HCT116 (cell line): ENCODE results near the gene CCP110. TPM values are rescaled to one million over a fixed set of nuclear protein-coding genes. Genes with fewer than 3 reads are reported as not detected.

Experiments used
- ATAC-seq: fragments of 200-7000 bp; cut with Tn5 transposase; 2 replicates; pipeline ENCODE4 v1.9.1; 2020; ENCODE audit warnings: mild to moderate bottlenecking, moderate library complexity
- BruUV-seq: library from RNA; stranded (reverse); fragments of 400-500 nt; replicated peaks from 2 replicates; lab custom pipeline; 2021; lab: Mats Ljungman, UMichigan
- CTCF ChIA-PET: fragments of 300-600 bp; sonication (Branson Sonifier 250); formaldehyde crosslinking; loops from one replicate; lab custom pipeline; 2021; ENCODE audit warnings: antibody characterized with exemption; lab: Charles Lee
- POLR2A ChIA-PET: fragments of 300-600, 350-600 bp; sonication (Branson Sonifier 250); formaldehyde crosslinking; loops from one replicate; lab custom pipeline; 2021; ENCODE audit warnings: antibody characterized with exemption; lab: Charles Lee
- RAD21 ChIA-PET, 2 experiments: fragments of 300-600 bp; sonication (Branson Sonifier 250); formaldehyde crosslinking; loops; one replicate each; lab custom pipeline; 2023; ENCODE audit warnings: low total read pairs in 2 of 2; ENCODE audit not compliant: uncharacterized antibody in 2 of 2, unreplicated experiment in 2 of 2, low non-redundant PET in 1 of 2; lab: Charles Lee
- DNase-seq: peaks from one replicate; pipeline ENCODE4 v3.0.0-alpha.2; 2010; ENCODE audit warnings: low read depth, low spot score
- H2AFZ ChIP-seq: fragments of 200-600 bp; shearing (Covaris generic), sonication (generic); 2 replicates; pipeline ENCODE4 v1.6.1; 2017; ENCODE audit warnings: low read depth, mixed run types, mixed read lengths, antibody characterized with exemption, low read length; ENCODE audit not compliant: poor library complexity, severe bottlenecking
- H3K27ac ChIP-seq: 2 replicates; pipeline ENCODE4 v1.5.1; 2012; ENCODE audit warnings: low read depth, low read length
- H3K27me3 ChIP-seq: fragments of 200-600 bp; sonication (generic); 2 replicates; pipeline ENCODE4 v1.6.1; 2016; ENCODE audit warnings: mixed run types, low read length, mixed read lengths; ENCODE audit not compliant: insufficient read depth
- H3K36me3 ChIP-seq, 2 experiments: fragments of 200-500 bp in 1 of 2; fragments of 200-600 bp in 1 of 2; sonication (Bioruptor generic) in 1 of 2; sonication (generic) in 1 of 2; 2 replicates each; pipeline versions ENCODE4 v1.5.1 to v1.6.1; 2014 to 2016; ENCODE audit warnings: low read length in 2 of 2, inconsistent platforms in 1 of 2, mixed read lengths in 1 of 2, mixed run types in 1 of 2; ENCODE audit not compliant: insufficient read depth in 2 of 2, control insufficient read depth in 1 of 2
- H3K4me1 ChIP-seq, 2 experiments: fragments of 200-600 bp in 1 of 2; sonication (generic) in 1 of 2; 2 replicates each; pipeline versions ENCODE4 v1.5.1 to v1.6.1; 2012 to 2017; ENCODE audit warnings: low read length in 2 of 2, inconsistent platforms in 1 of 2, mild to moderate bottlenecking in 1 of 2, mixed read lengths in 1 of 2, mixed run types in 1 of 2, moderate library complexity in 1 of 2; ENCODE audit not compliant: insufficient read depth in 2 of 2, control insufficient read depth in 1 of 2
- H3K4me2 ChIP-seq: fragments of 200-600 bp; sonication (generic); 2 replicates; pipeline ENCODE4 v1.6.1; 2017; ENCODE audit warnings: mixed run types, low read length, mixed read lengths
- H3K4me3 ChIP-seq, 2 experiments: fragments of 200-600 bp in 1 of 2; sonication (generic) in 1 of 2; replicated peaks in 1 of 2; 2 replicates each; pipeline ENCODE4 v1.5.1; 2011 to 2016; ENCODE audit warnings: low read length in 2 of 2, control low read depth in 1 of 2, low read depth in 1 of 2, mild to moderate bottlenecking in 1 of 2, mixed read lengths in 1 of 2, mixed run types in 1 of 2
- H3K79me2 ChIP-seq: fragments of 200-600 bp; sonication (generic); 2 replicates; pipeline ENCODE4 v1.6.1; 2017; ENCODE audit warnings: mild to moderate bottlenecking, mixed run types, low read length, moderate library complexity, mixed read lengths; ENCODE audit not compliant: insufficient read depth
- H3K9ac ChIP-seq: fragments of 200-600 bp; sonication (generic); 2 replicates; pipeline ENCODE4 v1.6.1; 2016; ENCODE audit warnings: low read length, mixed read lengths
- H3K9me2 ChIP-seq: fragments of 200-600 bp; sonication (generic), shearing (Covaris generic); 2 replicates; pipeline ENCODE4 v1.6.1; 2017; ENCODE audit warnings: mixed run types, mild to moderate bottlenecking, moderate library complexity; ENCODE audit not compliant: insufficient read depth
- H3K9me3 ChIP-seq, 2 experiments: fragments of 200-500 bp in 1 of 2; fragments of 200-600 bp in 1 of 2; sonication (Bioruptor generic) in 1 of 2; sonication (generic) in 1 of 2; 2 replicates each; pipeline ENCODE4 v1.6.1; 2014 to 2017; ENCODE audit warnings: low read length in 2 of 2, mixed read lengths in 2 of 2, inconsistent platforms in 1 of 2, low read depth in 1 of 2, mild to moderate bottlenecking in 1 of 2, mixed run types in 1 of 2, moderate library complexity in 1 of 2; ENCODE audit not compliant: control insufficient read depth in 1 of 2, insufficient read depth in 1 of 2
- H4K20me1 ChIP-seq: fragments of 200-600 bp; sonication (generic), shearing (Covaris generic); 2 replicates; pipeline ENCODE4 v1.6.1; 2017; ENCODE audit warnings: mixed run types, mild to moderate bottlenecking, moderate library complexity; ENCODE audit not compliant: insufficient read depth
- CEBPB ChIP-seq: IDR thresholded peaks from 2 replicates; pipeline ENCODE4 v1.6.1; 2012; ENCODE audit warnings: low read depth
- RAD21 ChIP-seq: IDR thresholded peaks from 2 replicates; pipeline ENCODE4 v1.6.1; 2012; ENCODE audit warnings: low read depth, mild to moderate bottlenecking
- SP1 ChIP-seq: IDR thresholded peaks from 2 replicates; pipeline ENCODE4 v1.6.1; 2012; ENCODE audit warnings: low read depth
- YY1 ChIP-seq: IDR thresholded peaks from 2 replicates; pipeline ENCODE4 v1.6.1; 2011; ENCODE audit warnings: low read length, low read depth, moderate library complexity, mild to moderate bottlenecking; ENCODE audit not compliant: insufficient replicate concordance; ENCODE audit errors: extremely low read depth
- intact Hi-C: fragments of 100-400 bp; cut with micrococcal nuclease; formaldehyde crosslinking; loops from 2 replicates; pipeline ENCODE4 v1.10.0; 2022
- total RNA-seq: library from RNA; stranded (reverse); gene quantifications from one replicate; pipeline ENCODE4 v1.2.1, GENCODE V29; 2021; ENCODE audit not compliant: unreplicated experiment
- TF ChIP-seq, protein P1 (sequence below), 3 experiments: fragments of 200-600 bp in 1 of 3; sonication (generic) in 1 of 3; IDR thresholded peaks in 2 of 3; conservative IDR thresholded peaks in 1 of 3; 2 replicates each; pipeline ENCODE4 v1.5.1; 2012 to 2017; ENCODE audit warnings: low read depth in 2 of 3, low read length in 2 of 3, antibody characterized with exemption in 1 of 3, borderline replicate concordance in 1 of 3, control low read depth in 1 of 3, mild to moderate bottlenecking in 1 of 3, mixed read lengths in 1 of 3, mixed run types in 1 of 3, moderate library complexity in 1 of 3; ENCODE audit not compliant: insufficient read depth in 1 of 3
- TF ChIP-seq, protein P2 (sequence below): IDR thresholded peaks from 2 replicates; pipeline ENCODE4 v1.6.1; 2012

The CCP110 gene
- total RNA-seq, 1 experiment from 2014 or later = 21.4 TPM

DNA sequence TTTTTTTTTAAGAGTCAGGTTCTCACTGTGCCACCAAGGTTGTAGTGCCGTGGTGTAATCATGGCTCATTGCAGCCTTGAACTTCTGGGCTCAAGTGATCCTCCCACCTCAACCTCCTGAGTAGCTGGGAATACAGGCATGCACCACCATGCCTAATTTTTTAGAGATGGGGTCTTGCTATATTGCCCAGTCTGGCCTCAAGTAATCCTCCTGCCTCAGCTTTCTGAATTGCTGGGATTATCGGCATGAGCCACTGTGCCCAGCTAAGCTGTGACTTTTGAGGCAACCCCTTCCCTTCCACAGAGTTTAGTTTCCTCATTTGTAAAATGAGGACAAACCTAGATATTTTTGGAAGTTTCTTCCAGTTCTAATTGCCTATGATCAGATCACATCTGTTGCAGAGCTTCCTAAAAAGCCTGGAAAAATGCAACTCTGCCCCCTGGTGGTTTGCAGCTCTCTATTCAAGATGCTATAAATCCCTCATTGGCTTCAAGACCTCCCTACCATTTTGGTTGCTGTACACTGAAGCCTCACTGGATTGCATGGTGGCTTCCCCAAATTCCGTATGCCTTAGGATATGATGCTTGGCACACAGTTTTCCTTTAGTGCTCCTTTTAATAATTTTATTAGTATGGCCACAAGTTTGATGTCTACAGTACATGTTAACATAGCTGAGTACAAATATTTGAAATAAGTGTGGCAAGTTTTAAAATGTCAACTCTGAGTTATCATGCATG, 21.2 kb upstream of the CCP110 start:
- POLR2A ChIA-PET = interaction anchor here (0.7 to 1.0 kb wide), 2 partner anchors 83 to 91 kb away, joined by 3 to 4 read pairs; no protein-coding TSS in a partner anchor
- peak; percentile 73 for DNase-seq
- H3K79me2 ChIP-seq = no peaks in the 10 kb centered on the region
- no peak overlapping the region for H3K27ac ChIP-seq
- H3K27me3 ChIP-seq = no peaks in the 10 kb centered on the region
- H2AFZ ChIP-seq = no peak overlapping the region
- RAD21 ChIA-PET = interaction anchor here (0.6 to 1.3 kb wide), 6 partner anchors 85 to 417 kb away, joined by 3 to 4 read pairs (median 3); partner anchors contain the start of gene TMC5 (in 1 of the 2)
- H3K4me3 ChIP-seq = no peak overlapping the region
- no peaks in the 10 kb centered on the region for H3K9me2 ChIP-seq
- ATAC-seq = peak; percentile 95
- no peak overlapping the region for H3K4me2 ChIP-seq
- no peak overlapping the region for H3K9ac ChIP-seq
- peak; percentile 90 for TF ChIP-seq RAD21
- TF ChIP-seq CEBPB = no peak
- no peak for TF ChIP-seq YY1
- TF ChIP-seq, protein P1, sequence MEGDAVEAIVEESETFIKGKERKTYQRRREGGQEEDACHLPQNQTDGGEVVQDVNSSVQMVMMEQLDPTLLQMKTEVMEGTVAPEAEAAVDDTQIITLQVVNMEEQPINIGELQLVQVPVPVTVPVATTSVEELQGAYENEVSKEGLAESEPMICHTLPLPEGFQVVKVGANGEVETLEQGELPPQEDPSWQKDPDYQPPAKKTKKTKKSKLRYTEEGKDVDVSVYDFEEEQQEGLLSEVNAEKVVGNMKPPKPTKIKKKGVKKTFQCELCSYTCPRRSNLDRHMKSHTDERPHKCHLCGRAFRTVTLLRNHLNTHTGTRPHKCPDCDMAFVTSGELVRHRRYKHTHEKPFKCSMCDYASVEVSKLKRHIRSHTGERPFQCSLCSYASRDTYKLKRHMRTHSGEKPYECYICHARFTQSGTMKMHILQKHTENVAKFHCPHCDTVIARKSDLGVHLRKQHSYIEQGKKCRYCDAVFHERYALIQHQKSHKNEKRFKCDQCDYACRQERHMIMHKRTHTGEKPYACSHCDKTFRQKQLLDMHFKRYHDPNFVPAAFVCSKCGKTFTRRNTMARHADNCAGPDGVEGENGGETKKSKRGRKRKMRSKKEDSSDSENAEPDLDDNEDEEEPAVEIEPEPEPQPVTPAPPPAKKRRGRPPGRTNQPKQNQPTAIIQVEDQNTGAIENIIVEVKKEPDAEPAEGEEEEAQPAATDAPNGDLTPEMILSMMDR (IDR thresholded peaks at IDR 0.05 in 2 of 3, conservative IDR thresholded peaks at IDR 0.05 in 1 of 3; ENCODE audit: borderline replicate concordance in 1 of 3, insufficient read depth in 1 of 3, low read depth in 2 of 3, low read length in 2 of 3) = peak; percentile 78 to 86 (median 81)
- TF ChIP-seq SP1 = no peak
- TF ChIP-seq, protein P2, sequence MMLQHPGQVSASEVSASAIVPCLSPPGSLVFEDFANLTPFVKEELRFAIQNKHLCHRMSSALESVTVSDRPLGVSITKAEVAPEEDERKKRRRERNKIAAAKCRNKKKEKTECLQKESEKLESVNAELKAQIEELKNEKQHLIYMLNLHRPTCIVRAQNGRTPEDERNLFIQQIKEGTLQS = no peak
- TF ChIP-seq, all 23 proteins: peak for 2
- H4K20me1 ChIP-seq = no peaks in the 10 kb centered on the region
- H3K4me1 ChIP-seq = peaks cover 3 to 7% of the 10 kb centered on the region in 2 experiments; a peak in 2 of 4 replicates
- TSS peak; percentile 44 for BruUV-seq
- H3K9me3 ChIP-seq = no peaks in the 10 kb centered on the region
- CTCF ChIA-PET = interaction anchor here (0.9 to 2.8 kb wide), 22 partner anchors 9 to 416 kb away, joined by 3 to 18 read pairs (median 5); partner anchors contain the start of genes CCP110 and TMC5
- intact Hi-C loops = loop anchor here (1.0 to 5.0 kb wide), 3 partner anchors 113 to 416 kb away; partner anchors contain the start of gene SYT17
- peaks cover 15 to 34% of the 10 kb centered on the region in 2 experiments; a peak in 3 of 4 replicates for H3K36me3 ChIP-seq
